A673 (cell line): ENCODE measurements around the gene TMEM107.

Source experiments
- EZH2 ChIP-seq: fragments of 200-600 bp; sonication (generic); IDR thresholded peaks from 2 replicates; pipeline ENCODE4 v1.6.1; 2017; ENCODE audit warnings: borderline replicate concordance, low read depth, mild to moderate bottlenecking, mixed read lengths, antibody characterized with exemption, low read length; ENCODE audit not compliant: poor library complexity, severe bottlenecking
- TF ChIP-seq, protein P1 (sequence below): fragments of 300-800, 200-600 bp; sonication (generic); conservative IDR thresholded peaks from 2 replicates; pipeline ENCODE4 v1.5.1; 2017; ENCODE audit warnings: low read depth, mild to moderate bottlenecking, antibody characterized with exemption, low read length, moderate library complexity, mixed read lengths

DNA sequence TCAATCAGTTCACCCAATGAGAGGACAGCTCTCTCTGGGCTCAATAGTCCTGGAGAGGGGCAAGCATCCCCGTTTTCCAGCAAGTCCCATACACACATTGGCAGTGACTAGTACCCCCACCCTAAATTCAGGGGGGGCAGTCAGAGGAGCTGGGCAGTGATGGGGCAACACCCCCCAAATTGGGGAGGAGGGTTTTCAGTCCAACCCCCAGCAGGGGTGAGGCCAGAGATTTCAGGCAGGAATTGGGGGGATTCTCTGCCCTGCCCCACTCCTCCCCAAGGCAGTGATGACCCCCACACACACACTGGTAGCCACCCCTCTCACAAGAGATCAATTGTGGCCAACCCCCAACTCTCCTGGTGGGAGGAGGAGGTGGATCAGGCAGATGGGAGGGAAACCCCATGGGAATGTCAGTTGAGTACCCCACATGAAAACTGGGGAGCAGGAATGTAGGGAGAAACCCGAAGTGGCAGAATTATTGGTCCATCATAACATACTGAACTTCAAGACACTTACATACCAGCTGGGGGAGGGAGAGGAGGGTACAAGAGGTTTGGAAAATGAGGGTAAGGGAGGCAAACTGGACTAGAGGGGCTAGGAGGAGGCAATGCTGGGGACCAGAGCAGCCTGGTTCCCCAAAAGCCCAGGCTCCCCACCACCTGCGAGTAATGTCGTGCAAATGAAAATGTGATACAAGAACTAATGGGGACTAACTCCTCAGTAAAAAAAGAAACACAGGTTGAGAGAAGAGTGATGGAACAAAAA lies 16.5 kb downstream of the TMEM107 start:
- TF ChIP-seq, protein P1, sequence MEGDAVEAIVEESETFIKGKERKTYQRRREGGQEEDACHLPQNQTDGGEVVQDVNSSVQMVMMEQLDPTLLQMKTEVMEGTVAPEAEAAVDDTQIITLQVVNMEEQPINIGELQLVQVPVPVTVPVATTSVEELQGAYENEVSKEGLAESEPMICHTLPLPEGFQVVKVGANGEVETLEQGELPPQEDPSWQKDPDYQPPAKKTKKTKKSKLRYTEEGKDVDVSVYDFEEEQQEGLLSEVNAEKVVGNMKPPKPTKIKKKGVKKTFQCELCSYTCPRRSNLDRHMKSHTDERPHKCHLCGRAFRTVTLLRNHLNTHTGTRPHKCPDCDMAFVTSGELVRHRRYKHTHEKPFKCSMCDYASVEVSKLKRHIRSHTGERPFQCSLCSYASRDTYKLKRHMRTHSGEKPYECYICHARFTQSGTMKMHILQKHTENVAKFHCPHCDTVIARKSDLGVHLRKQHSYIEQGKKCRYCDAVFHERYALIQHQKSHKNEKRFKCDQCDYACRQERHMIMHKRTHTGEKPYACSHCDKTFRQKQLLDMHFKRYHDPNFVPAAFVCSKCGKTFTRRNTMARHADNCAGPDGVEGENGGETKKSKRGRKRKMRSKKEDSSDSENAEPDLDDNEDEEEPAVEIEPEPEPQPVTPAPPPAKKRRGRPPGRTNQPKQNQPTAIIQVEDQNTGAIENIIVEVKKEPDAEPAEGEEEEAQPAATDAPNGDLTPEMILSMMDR, result no peak
- no peak for TF ChIP-seq EZH2
